Lung (tissue), 12 donors: ENCODE measurements around the gene TBX1. TPM values are rescaled to one million over a fixed set of nuclear protein-coding genes. Genes with fewer than 3 reads are reported as not detected.

Experiments
- ATAC-seq: fragments of 200-7000 bp; cut with Tn5 transposase; one replicate; pipeline ENCODE4 v1.9.1; 2020; ENCODE audit warnings: moderate number of reproducible peaks; ENCODE audit not compliant: insufficient read depth, low FRiP score
- DNase-seq, 3 donors: peaks; one replicate each; pipeline ENCODE4 v3.0.0-alpha.2; 2013 to 2017
- H3K27ac ChIP-seq, 2 donors: one replicate each; pipeline ENCODE4 v1.5.1; 2013; ENCODE audit warnings: mild to moderate bottlenecking in 2 of 2, moderate library complexity in 2 of 2, control low read depth in 1 of 2, inconsistent platforms in 1 of 2, low read depth in 1 of 2, low read length in 1 of 2
- H3K27me3 ChIP-seq, 3 donors: one replicate each; pipeline ENCODE4 v1.5.1; 2013; ENCODE audit warnings: low read length in 2 of 3; ENCODE audit not compliant: control insufficient read depth in 3 of 3, insufficient read depth in 3 of 3
- H3K36me3 ChIP-seq, 4 donors: one replicate each; pipeline ENCODE4 v1.5.1; 2013; ENCODE audit warnings: low read length in 4 of 4, mild to moderate bottlenecking in 1 of 4, moderate library complexity in 1 of 4; ENCODE audit not compliant: control insufficient read depth in 4 of 4, insufficient read depth in 4 of 4
- H3K4me1 ChIP-seq, 5 donors: one replicate each; pipeline ENCODE4 v1.5.1; 2013; ENCODE audit warnings: low read length in 5 of 5, mild to moderate bottlenecking in 2 of 5, moderate library complexity in 1 of 5; ENCODE audit not compliant: control insufficient read depth in 5 of 5, insufficient read depth in 5 of 5
- H3K4me3 ChIP-seq: one replicate; pipeline ENCODE4 v1.5.1; 2013; ENCODE audit warnings: mild to moderate bottlenecking, control low read depth, moderate library complexity
- H3K9ac ChIP-seq, 2 donors: one replicate each; pipeline ENCODE4 v1.5.1; 2013; ENCODE audit warnings: low read length in 2 of 2, control low read depth in 1 of 2; ENCODE audit not compliant: insufficient read depth in 1 of 2
- H3K9me3 ChIP-seq, 4 donors: one replicate each; pipeline ENCODE4 v1.5.1; 2013; ENCODE audit warnings: low read length in 3 of 4, mild to moderate bottlenecking in 1 of 4, moderate library complexity in 1 of 4; ENCODE audit not compliant: control insufficient read depth in 4 of 4, insufficient read depth in 3 of 4
- WGBS, 2 donors: extraction: QIAGEN DNeasy Blood & Tissue Kit; methylation state at CpG; one replicate each; pipeline ENCODE4 v1.1.7; 2013; 5-methylcytosine and 5-hydroxymethylcytosine counted together
- polyA plus RNA-seq, 2 donors: library from polyadenylated mRNA; stranded (reverse); fragments of 200-250 nt; gene quantifications; one replicate each; pipeline ENCODE4 v1.2.1, GENCODE V29; 2013
- total RNA-seq, 2 donors: library from RNA; depleted of rRNA in 1 of 2; stranded (reverse); fragments of >200 nt in 1 of 2; gene quantifications; one replicate each; pipeline ENCODE4 v1.2.1, GENCODE V29; 2014 to 2021
- TF ChIP-seq, protein P1 (sequence below): IDR thresholded peaks from 2 replicates; pipeline ENCODE4 v1.5.1; 2012; ENCODE audit warnings: mild to moderate bottlenecking; ENCODE audit errors: control extremely low read depth, extremely low read depth
- donor health status: control.
- donor health status: control.
- donor health status: Bipolar disorder and iron deficiency.
- donor health status: healthy.
- donor health status: DM: yes; HTN: yes; CAD: no.

The TBX1 gene
- total and polyA plus RNA-seq, 4 donors, result 2.3 to 19.3 (median 4.5) TPM

DNA sequence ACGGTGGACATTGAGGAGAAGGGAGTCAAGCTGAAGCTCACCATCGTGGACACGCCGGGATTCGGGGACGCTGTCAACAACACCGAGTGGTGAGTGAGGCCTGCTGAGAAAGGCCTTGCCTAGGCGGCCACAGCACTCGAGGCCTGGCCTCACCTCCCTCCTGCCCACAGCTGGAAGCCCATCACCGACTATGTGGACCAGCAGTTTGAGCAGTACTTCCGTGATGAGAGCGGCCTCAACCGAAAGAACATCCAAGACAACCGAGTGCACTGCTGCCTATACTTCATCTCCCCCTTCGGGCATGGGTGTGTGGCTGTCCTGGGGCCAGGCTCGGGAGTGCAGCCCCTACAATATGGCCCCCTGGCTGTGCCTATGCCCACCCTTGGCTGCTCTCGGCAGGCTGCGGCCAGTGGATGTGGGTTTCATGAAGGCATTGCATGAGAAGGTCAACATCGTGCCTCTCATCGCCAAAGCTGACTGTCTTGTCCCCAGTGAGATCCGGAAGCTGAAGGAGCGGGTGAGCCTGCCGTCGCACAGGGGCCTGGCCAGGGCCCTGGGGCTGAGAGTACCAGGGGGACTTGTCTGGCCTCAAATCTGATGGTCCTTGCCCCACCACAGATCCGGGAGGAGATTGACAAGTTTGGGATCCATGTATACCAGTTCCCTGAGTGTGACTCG lies 40.3 kb upstream of the TBX1 start:
- Histone ChIP-seq H3K4me1 (peaks cover 0 to 29% (median 12%) of the 10 kb centered on the region in 5 donors), H3K27me3 (peaks cover 0 to 16% (median 9%) of the 10 kb centered on the region in 3 donors), H3K27ac (no peak overlapping the region), H3K9ac (no peak overlapping the region), H3K4me3 (no peak overlapping the region), H3K36me3 (peaks cover 0 to 17% (median 4%) of the 10 kb centered on the region in 4 donors), H3K9me3 (no peaks in the 10 kb centered on the region)
- 91 to 92% methylated on average over 26 of the region's 26 CpGs for WGBS, 2 donors
- ATAC-seq (no peak), DNase-seq (no peak)
- TF ChIP-seq, protein P1, sequence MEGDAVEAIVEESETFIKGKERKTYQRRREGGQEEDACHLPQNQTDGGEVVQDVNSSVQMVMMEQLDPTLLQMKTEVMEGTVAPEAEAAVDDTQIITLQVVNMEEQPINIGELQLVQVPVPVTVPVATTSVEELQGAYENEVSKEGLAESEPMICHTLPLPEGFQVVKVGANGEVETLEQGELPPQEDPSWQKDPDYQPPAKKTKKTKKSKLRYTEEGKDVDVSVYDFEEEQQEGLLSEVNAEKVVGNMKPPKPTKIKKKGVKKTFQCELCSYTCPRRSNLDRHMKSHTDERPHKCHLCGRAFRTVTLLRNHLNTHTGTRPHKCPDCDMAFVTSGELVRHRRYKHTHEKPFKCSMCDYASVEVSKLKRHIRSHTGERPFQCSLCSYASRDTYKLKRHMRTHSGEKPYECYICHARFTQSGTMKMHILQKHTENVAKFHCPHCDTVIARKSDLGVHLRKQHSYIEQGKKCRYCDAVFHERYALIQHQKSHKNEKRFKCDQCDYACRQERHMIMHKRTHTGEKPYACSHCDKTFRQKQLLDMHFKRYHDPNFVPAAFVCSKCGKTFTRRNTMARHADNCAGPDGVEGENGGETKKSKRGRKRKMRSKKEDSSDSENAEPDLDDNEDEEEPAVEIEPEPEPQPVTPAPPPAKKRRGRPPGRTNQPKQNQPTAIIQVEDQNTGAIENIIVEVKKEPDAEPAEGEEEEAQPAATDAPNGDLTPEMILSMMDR, result no peak

DNA sequence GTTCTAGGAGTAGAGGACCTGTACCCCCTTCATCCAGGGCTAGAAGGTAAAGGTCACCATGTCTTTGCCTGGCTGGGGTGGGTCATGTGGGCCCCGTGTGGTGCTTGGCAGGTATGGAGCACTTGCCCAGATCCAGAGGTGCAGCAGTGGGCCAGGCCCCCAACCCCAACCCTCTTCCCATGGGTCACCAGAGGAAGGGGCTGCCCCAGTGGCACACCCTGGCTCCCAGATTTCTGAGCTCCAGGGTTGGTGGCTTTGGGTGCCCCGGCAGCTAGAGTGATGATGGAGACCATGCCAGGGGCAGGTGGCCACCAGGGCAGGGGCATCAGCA lies 39.6 kb upstream of the TBX1 start:
- peaks cover 0 to 16% (median 9%) of the 10 kb centered on the region in 3 donors for H3K27me3 ChIP-seq
- no peak for DNase-seq
- peaks cover 0 to 29% (median 12%) of the 10 kb centered on the region in 5 donors for H3K4me1 ChIP-seq
- 90 to 96% methylated on average over 2 of the region's 2 CpGs for WGBS, 2 donors
- no peak for ATAC-seq
- H3K36me3 ChIP-seq, result peaks cover 0 to 17% (median 4%) of the 10 kb centered on the region in 4 donors
- H3K9me3 ChIP-seq, result no peaks in the 10 kb centered on the region
- H3K4me3 ChIP-seq, result no peak overlapping the region
- no peak overlapping the region for H3K27ac ChIP-seq
- TF ChIP-seq, protein P1, result no peak
- H3K9ac ChIP-seq, result no peak overlapping the region

DNA sequence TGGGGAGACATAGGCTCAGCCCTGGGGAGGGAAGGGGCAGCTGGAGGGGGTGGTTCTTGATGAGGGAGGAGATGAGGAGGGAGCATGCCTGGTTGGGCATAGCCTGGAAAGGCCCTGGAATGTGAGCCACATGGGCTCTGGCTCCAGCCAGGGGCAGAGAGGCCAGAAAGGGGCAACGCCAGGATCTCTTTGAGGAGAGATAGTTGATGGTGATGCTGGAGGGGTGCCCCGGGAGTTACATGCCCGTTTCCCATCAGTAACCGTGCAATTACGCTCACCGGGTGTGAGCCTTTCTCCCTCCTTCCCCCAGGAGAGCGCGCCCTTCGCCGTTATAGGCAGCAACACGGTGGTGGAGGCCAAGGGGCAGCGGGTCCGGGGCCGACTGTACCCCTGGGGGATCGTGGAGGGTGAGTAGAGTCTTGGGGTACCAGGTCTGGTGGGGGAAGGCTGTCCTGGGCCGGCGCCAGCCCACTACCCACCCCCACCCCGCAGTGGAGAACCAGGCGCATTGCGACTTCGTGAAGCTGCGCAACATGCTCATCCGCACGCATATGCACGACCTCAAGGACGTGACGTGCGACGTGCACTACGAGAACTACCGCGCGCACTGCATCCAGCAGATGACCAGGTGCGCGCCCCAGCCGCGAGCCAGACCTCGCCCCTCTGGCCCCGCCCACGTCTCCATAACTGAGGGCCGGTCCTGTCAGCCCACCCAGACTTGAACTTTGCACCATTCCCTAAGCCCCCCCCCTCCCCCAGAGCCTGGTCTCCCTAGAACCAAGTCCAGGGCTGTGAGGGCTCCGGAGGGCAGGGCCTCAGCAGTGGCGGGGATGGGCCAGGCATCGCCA lies 39.0 kb upstream of the TBX1 start:
- ATAC-seq (no peak), DNase-seq (no peak)
- Histone ChIP-seq H3K27ac (no peak overlapping the region), H3K9ac (no peak overlapping the region), H3K4me1 (peaks cover 0 to 27% (median 12%) of the 10 kb centered on the region in 5 donors), H3K36me3 (peaks cover 0 to 17% (median 4%) of the 10 kb centered on the region in 4 donors), H3K9me3 (no peaks in the 10 kb centered on the region), H3K27me3 (peaks cover 0 to 16% (median 9%) of the 10 kb centered on the region in 3 donors), H3K4me3 (no peak overlapping the region)
- TF ChIP-seq, protein P1, result no peak
- 72 to 91% methylated on average over 41 to 44 of the region's 44 CpGs for WGBS, 2 donors
